Esophagus squamous epithelium (tissue), 4 donors: Measurements from ENCODE around the gene NANOS3.
A peak's percentile ranks its signal among the peaks of the same experiment; 100 is the strongest.

ENCODE experiments used
- CTCF ChIP-seq, 6 experiments: fragments of 450-650 bp in 4 of 6; fragments of 200-600 bp in 2 of 6; sonication (generic) in 2 of 6; IDR thresholded peaks; one replicate each; pipeline ENCODE4 v1.5.1; 2016 to 2019; ENCODE audit warnings: antibody characterized with exemption in 6 of 6, mild to moderate bottlenecking in 4 of 6, moderate library complexity in 4 of 6
- POLR2A ChIP-seq, 4 donors: fragments of 450-650 bp; IDR thresholded peaks; one replicate each; pipeline ENCODE4 v1.6.1; 2017; ENCODE audit warnings: antibody characterized with exemption in 4 of 4, mild to moderate bottlenecking in 4 of 4, moderate library complexity in 3 of 4

- TF ChIP-seq CTCF (IDR thresholded peaks at IDR 0.05) (no peak), POLR2A (IDR thresholded peaks at IDR 0.05) (peak in 1 of 4 donors; percentile 14)
Observed at GRCh38 chr19:13888281-13888680, 11.3 kb downstream of the NANOS3 start.
